WTC11 (cell line): Measurements from ENCODE around the gene SDE2. TPM values are rescaled to one million over a fixed set of nuclear protein-coding genes. Genes with fewer than 3 reads are reported as not detected.

ENCODE experiments used
- ATAC-seq: fragments of 200-7000 bp; cut with Tn5 transposase; 2 replicates; pipeline ENCODE4 v1.10.0; 2021; ENCODE audit warnings: mild to moderate bottlenecking, moderate library complexity
- CTCF ChIA-PET: fragments of 300-600 bp; sonication (Branson Sonifier 250); formaldehyde crosslinking; loops from one replicate; lab custom pipeline; 2021; ENCODE audit warnings: antibody characterized with exemption; lab: Charles Lee
- POLR2A ChIA-PET: fragments of 350-600 bp; sonication (Branson Sonifier 250); formaldehyde crosslinking; loops from one replicate; lab custom pipeline; 2021; ENCODE audit warnings: antibody characterized with exemption; lab: Charles Lee
- DNase-seq: peaks from one replicate; pipeline ENCODE4 v3.0.0; 2021; ENCODE audit warnings: low spot score
- H3K27ac Mint-ChIP-seq: 2 replicates; pipeline ENCODE4 v1.8.0; 2021; ENCODE audit warnings: mixed read lengths
- H3K27me3 Mint-ChIP-seq: 2 replicates; pipeline ENCODE4 v1.8.0; 2021; ENCODE audit warnings: low read depth, mild to moderate bottlenecking, moderate library complexity, mixed read lengths
- H3K36me3 Mint-ChIP-seq: 2 replicates; pipeline ENCODE4 v1.8.0; 2021; ENCODE audit warnings: mixed read lengths
- H3K4me1 Mint-ChIP-seq: 2 replicates; pipeline ENCODE4 v1.8.0; 2022; ENCODE audit warnings: mixed read lengths
- H3K4me3 Mint-ChIP-seq: 2 replicates; pipeline ENCODE4 v1.8.0; 2021; ENCODE audit warnings: mild to moderate bottlenecking, moderate library complexity, mixed read lengths
- H3K9me3 Mint-ChIP-seq: 2 replicates; pipeline ENCODE4 v1.8.0; 2021; ENCODE audit warnings: mixed read lengths
- ATF6 ChIP-seq: sonication (generic); formaldehyde crosslinking; IDR thresholded peaks from 2 replicates; pipeline ENCODE4 v1.8.1; 2023; ENCODE audit warnings: mild to moderate bottlenecking, missing genetic modification reagents
- CREB1 ChIP-seq: sonication (generic); formaldehyde crosslinking; IDR thresholded peaks from 2 replicates; pipeline ENCODE4 v1.8.0; 2023; ENCODE audit warnings: mild to moderate bottlenecking, missing genetic modification reagents
- CTCF ChIP-seq: fragments of 200-600 bp; IDR thresholded peaks from 2 replicates; pipeline ENCODE4 v1.8.0; 2022; ENCODE audit warnings: antibody characterized with exemption
- E2F5 ChIP-seq: sonication (generic); formaldehyde crosslinking; IDR thresholded peaks from 2 replicates; pipeline ENCODE4 v1.8.1; 2022; ENCODE audit warnings: mild to moderate bottlenecking, moderate library complexity, missing genetic modification reagents
- EMX1 ChIP-seq: fragments of 250-450 bp; sonication (Bioruptor Pico); IDR thresholded peaks from 2 replicates; pipeline ENCODE4 v1.8.0; 2021; ENCODE audit warnings: mild to moderate bottlenecking
- ESRRA ChIP-seq: sonication (generic); formaldehyde crosslinking; IDR thresholded peaks from 2 replicates; pipeline ENCODE4 v1.8.1; 2022; ENCODE audit warnings: mild to moderate bottlenecking, missing genetic modification reagents, borderline replicate concordance
- FOXK1 ChIP-seq: sonication (generic); formaldehyde crosslinking; IDR thresholded peaks from 2 replicates; pipeline ENCODE4 v1.8.0; 2022; ENCODE audit warnings: mild to moderate bottlenecking, moderate library complexity, missing genetic modification reagents
- FOXP1 ChIP-seq: sonication (generic); formaldehyde crosslinking; IDR thresholded peaks from 2 replicates; pipeline ENCODE4 v1.8.0; 2022; ENCODE audit warnings: missing genetic modification reagents, mild to moderate bottlenecking, moderate library complexity, borderline replicate concordance
- HMGXB4 ChIP-seq: sonication (generic); formaldehyde crosslinking; IDR thresholded peaks from 2 replicates; pipeline ENCODE4 v1.8.1; 2023; ENCODE audit warnings: mild to moderate bottlenecking, moderate library complexity, missing genetic modification reagents
- JAZF1 ChIP-seq: fragments of 250-450 bp; sonication (Bioruptor Pico); IDR thresholded peaks from 2 replicates; pipeline ENCODE4 v1.9.0; 2021; ENCODE audit warnings: moderate library complexity, mild to moderate bottlenecking, inconsistent platforms
- KAT7 ChIP-seq: sonication (generic); formaldehyde crosslinking; IDR thresholded peaks from 2 replicates; pipeline ENCODE4 v1.8.1; 2023; ENCODE audit warnings: missing genetic modification reagents, mild to moderate bottlenecking, borderline replicate concordance
- MAX ChIP-seq: sonication (generic); formaldehyde crosslinking; IDR thresholded peaks from 2 replicates; pipeline ENCODE4 v1.8.0; 2022; ENCODE audit warnings: mild to moderate bottlenecking, missing genetic modification reagents
- NFE2L1 ChIP-seq: sonication (generic); formaldehyde crosslinking; IDR thresholded peaks from 2 replicates; pipeline ENCODE4 v1.8.1; 2023; ENCODE audit warnings: missing genetic modification reagents
- ZNF232 ChIP-seq: sonication (generic); formaldehyde crosslinking; IDR thresholded peaks from 2 replicates; pipeline ENCODE4 v1.8.0; 2022; ENCODE audit warnings: mild to moderate bottlenecking, missing genetic modification reagents
- ZNF281 ChIP-seq: sonication (generic); formaldehyde crosslinking; IDR thresholded peaks from 2 replicates; pipeline ENCODE4 v1.8.0; 2023; ENCODE audit warnings: mild to moderate bottlenecking, missing genetic modification reagents
- total RNA-seq: library from RNA; stranded (reverse); gene quantifications from 3 replicates; pipeline ENCODE4 v1.2.3, GENCODE V29; 2021

SDE2 gene
- total RNA-seq, 1 experiment from 2014 or later, result 17.2 TPM

GRCh38 chr1:225962440-225962975, 36.6 kb downstream of the SDE2 start (continued):
- TF ChIP-seq ESRRA (no peak), FOXK1 (CRISPR knock-in tag) (no peak), KAT7 (no peak)

- Mint-ChIP-seq H3K27ac (no peak overlapping the region), H3K4me3 (no peak overlapping the region)
- ATAC-seq, result peak; percentile 25
Observed at GRCh38 chr1:225961659-225962439, 37.3 kb downstream of the SDE2 start.

GRCh38 chr1:225958041-225958440, 41.1 kb downstream of the SDE2 start:
- POLR2A ChIA-PET, result interaction anchor here (1.5 kb wide), 1 partner anchor 9 kb away, joined by 7 read pairs; no protein-coding TSS in a partner anchor
- peaks cover 71% of the 10 kb centered on the region for H3K27me3 Mint-ChIP-seq
- ATAC-seq, result no peak
- TF ChIP-seq MAX (CRISPR knock-in tag) (no peak), E2F5 (CRISPR knock-in tag) (no peak), ZNF281 (CRISPR knock-in tag) (no peak), HMGXB4 (CRISPR knock-in tag) (no peak)

More at GRCh38 chr1:225961659-225962439, 37.3 kb downstream of the SDE2 start:
- Mint-ChIP-seq H3K9me3 (no peaks in the 10 kb centered on the region), H3K4me1 (no peaks in the 10 kb centered on the region), H3K36me3 (no peaks in the 10 kb centered on the region), H3K27me3 (peaks cover 41% of the 10 kb centered on the region)
- CTCF ChIA-PET, result interaction anchor here (0.7 to 2.9 kb wide), 25 partner anchors 8 to 514 kb away, joined by 3 to 24 read pairs (median 5); partner anchors contain the start of genes LEFTY1, LEFTY2 and PYCR2
- no peak for DNase-seq
- TF ChIP-seq EMX1 (CRISPR knock-in tag) (no peak), NFE2L1 (CRISPR knock-in tag) (no peak), FOXP1 (CRISPR knock-in tag) (no peak), JAZF1 (CRISPR knock-in tag) (no peak), HMGXB4 (CRISPR knock-in tag) (no peak), ATF6 (no peak), CREB1 (CRISPR knock-in tag) (no peak), ZNF232 (CRISPR knock-in tag) (no peak), CTCF (no peak)
- POLR2A ChIA-PET, result interaction anchor here (0.6 kb wide), 1 partner anchor 43 kb away, joined by 8 read pairs; no protein-coding TSS in a partner anchor

More at GRCh38 chr1:225958041-225958440, 41.1 kb downstream of the SDE2 start:
- CTCF ChIA-PET, result no interaction called here
- Mint-ChIP-seq H3K4me3 (no peak overlapping the region), H3K4me1 (no peaks in the 10 kb centered on the region), H3K27ac (no peak overlapping the region), H3K9me3 (peaks cover 6% of the 10 kb centered on the region; the same call in 1 of the 2 replicates), H3K36me3 (no peaks in the 10 kb centered on the region)
- no peak for DNase-seq
